Upper lobe of right lung (tissue), 1 donor: ENCODE measurements around the gene RTF2. TPM values are rescaled to one million over a fixed set of nuclear protein-coding genes. Genes with fewer than 3 reads are reported as not detected.

ENCODE experiments used
- ATAC-seq: fragments of 200-7000 bp; cut with Tn5 transposase; one replicate; pipeline ENCODE4 v1.9.1; 2020; ENCODE audit warnings: mild to moderate bottlenecking, moderate library complexity
- DNase-seq: peaks from one replicate; pipeline ENCODE4 v3.0.0-alpha.2; 2020
- H3K27ac ChIP-seq: fragments of 200-600 bp; one replicate; pipeline ENCODE4 v1.8.0; 2022
- H3K27me3 ChIP-seq: fragments of 200-600 bp; one replicate; pipeline ENCODE4 v1.8.0; 2022; ENCODE audit warnings: mild to moderate bottlenecking
- H3K36me3 ChIP-seq: fragments of 200-600 bp; one replicate; pipeline ENCODE4 v1.8.0; 2022
- H3K4me1 ChIP-seq: fragments of 200-600 bp; one replicate; pipeline ENCODE4 v1.8.0; 2022
- H3K4me3 ChIP-seq: fragments of 200-600 bp; one replicate; pipeline ENCODE4 v1.8.0; 2022; ENCODE audit warnings: mild to moderate bottlenecking
- H3K9me3 ChIP-seq: fragments of 200-600 bp; one replicate; pipeline ENCODE4 v1.8.0; 2022
- CTCF ChIP-seq: fragments of 200-600 bp; IDR thresholded peaks from one replicate; pipeline ENCODE4 v1.8.0; 2022; ENCODE audit warnings: antibody characterized with exemption
- intact Hi-C: fragments of 100-400 bp; cut with DNase I; formaldehyde crosslinking; loops from one replicate; pipeline ENCODE4 v1.11.0; 2022
- total RNA-seq: library from RNA; stranded (reverse); fragmentation: NEBNext Ultra II Directional; extraction: Animal tissue kit (Norgen Biotek cat#: 25700); gene quantifications from one replicate; pipeline ENCODE4 v1.2.1, GENCODE V29; 2021
- donor health status: DM: no; HTN: yes; CAD: no; lungs with severe emphysema.

Gene RTF2
- total RNA-seq, 1 donor from 2014 or later: 77.4 TPM

GRCh38 chr20:56516631-56517030, 48.2 kb downstream of the RTF2 start:
- ATAC-seq (no peak), DNase-seq (no peak)
- no peak overlapping the region for H3K27ac ChIP-seq
- H3K9me3 ChIP-seq: peaks cover 10% of the 10 kb centered on the region
- intact Hi-C loops: no loop called here
- H3K27me3 ChIP-seq: no peaks in the 10 kb centered on the region
- H3K4me1 ChIP-seq: no peaks in the 10 kb centered on the region
- no peak for TF ChIP-seq CTCF
- H3K36me3 ChIP-seq: peaks cover 61% of the 10 kb centered on the region
- H3K4me3 ChIP-seq: no peak overlapping the region

GRCh38 chr20:56517211-56517610, 48.8 kb downstream of the RTF2 start:
- intact Hi-C loops: no loop called here
- no peak for TF ChIP-seq CTCF
- Histone ChIP-seq H3K27ac (no peak overlapping the region), H3K4me1 (no peaks in the 10 kb centered on the region), H3K9me3 (peaks cover 12% of the 10 kb centered on the region), H3K27me3 (no peaks in the 10 kb centered on the region), H3K36me3 (peaks cover 61% of the 10 kb centered on the region), H3K4me3 (no peak overlapping the region)
- DNase-seq: no peak
- no peak for ATAC-seq

- Histone ChIP-seq H3K4me3 (no peak overlapping the region), H3K36me3 (peaks cover 60% of the 10 kb centered on the region)
- DNase-seq: no peak
These were observed 49.2 kb downstream of the RTF2 start for GRCh38 chr20:56517641-56518040.

GRCh38 chr20:56518126-56518525, 49.7 kb downstream of the RTF2 start:
- H3K9me3 ChIP-seq: peaks cover 12% of the 10 kb centered on the region
- H3K4me3 ChIP-seq: no peak overlapping the region
- DNase-seq (no peak), ATAC-seq (no peak)
- intact Hi-C loops: no loop called here
- no peaks in the 10 kb centered on the region for H3K27me3 ChIP-seq
- no peak overlapping the region for H3K27ac ChIP-seq
- no peaks in the 10 kb centered on the region for H3K4me1 ChIP-seq
- TF ChIP-seq CTCF: no peak
- peaks cover 56% of the 10 kb centered on the region for H3K36me3 ChIP-seq

More at GRCh38 chr20:56517641-56518040, 49.2 kb downstream of the RTF2 start:
- no peak for ATAC-seq
- Histone ChIP-seq H3K27me3 (no peaks in the 10 kb centered on the region), H3K4me1 (no peaks in the 10 kb centered on the region), H3K27ac (no peak overlapping the region), H3K9me3 (peaks cover 12% of the 10 kb centered on the region)
- TF ChIP-seq CTCF: no peak
- intact Hi-C loops: no loop called here

GRCh38 chr20:56518721-56519398, 50.4 kb downstream of the RTF2 start:
- no peak for DNase-seq
- Histone ChIP-seq H3K27me3 (no peaks in the 10 kb centered on the region), H3K9me3 (peaks cover 12% of the 10 kb centered on the region), H3K27ac (no peak overlapping the region), H3K4me3 (no peak overlapping the region), H3K4me1 (no peaks in the 10 kb centered on the region), H3K36me3 (peaks cover 48% of the 10 kb centered on the region)
- intact Hi-C loops: no loop called here
- no peak for ATAC-seq
- no peak for TF ChIP-seq CTCF

- no peak for TF ChIP-seq CTCF
- H3K4me1 ChIP-seq: no peaks in the 10 kb centered on the region
- H3K27me3 ChIP-seq: no peaks in the 10 kb centered on the region
- peaks cover 12% of the 10 kb centered on the region for H3K9me3 ChIP-seq
- H3K36me3 ChIP-seq: peaks cover 41% of the 10 kb centered on the region
- H3K4me3 ChIP-seq: no peak overlapping the region
- ATAC-seq: no peak
- intact Hi-C loops: no loop called here
- no peak overlapping the region for H3K27ac ChIP-seq
- no peak for DNase-seq
These were observed 51.1 kb downstream of the RTF2 start for GRCh38 chr20:56519551-56519950.
